HG03460 (cell line): ENCODE data around the gene HIF3A.
A peak's percentile ranks its signal among the peaks of the same experiment; 100 is the strongest.

ENCODE experiments used
- ATAC-seq: cut with Tn5 transposase; IDR thresholded peaks from one replicate; pipeline ENCODE4 v1.9.1; 2021; ENCODE audit not compliant: unreplicated experiment

The HIF3A gene

DNA sequence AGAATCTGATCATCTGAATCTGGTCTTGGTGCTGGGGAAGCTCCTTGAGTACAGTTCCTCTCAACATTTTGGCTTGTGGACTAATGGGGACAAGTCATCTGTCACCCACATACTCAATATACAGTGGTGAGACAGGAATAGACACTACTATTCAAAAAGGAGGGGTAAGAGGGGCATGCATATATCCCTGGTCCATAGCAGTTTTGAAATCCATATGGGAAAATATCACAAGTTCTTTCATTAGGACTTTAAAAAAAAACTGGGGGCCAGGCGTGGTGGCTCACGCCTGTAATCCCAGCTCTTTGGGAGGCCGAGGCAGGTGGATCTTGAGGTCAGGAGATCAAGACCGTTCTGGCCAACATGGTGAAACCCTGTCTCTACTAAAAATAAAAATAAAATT is 29.8 kb downstream of the HIF3A start:
- ATAC-seq, result no peak

DNA sequence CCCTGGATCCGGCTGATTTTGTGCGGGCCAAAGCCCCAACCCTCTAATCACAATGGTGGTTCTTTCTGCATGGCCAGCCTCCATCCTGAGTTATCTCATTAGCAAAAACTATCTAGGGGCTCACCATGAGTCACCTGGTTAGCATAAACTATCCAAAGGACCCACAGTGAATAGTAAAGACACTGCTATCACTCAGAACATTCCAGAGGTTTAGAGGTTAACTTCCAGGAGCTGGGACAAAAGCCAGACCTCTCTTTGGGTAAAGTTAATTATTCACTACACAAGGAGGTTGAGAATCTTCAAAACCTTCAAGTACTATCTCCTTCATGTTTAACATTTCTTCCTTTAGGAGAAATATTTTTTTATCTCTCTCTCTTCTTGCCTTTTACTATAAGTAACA is 31.2 kb downstream of the HIF3A start:
- ATAC-seq, result no peak

DNA sequence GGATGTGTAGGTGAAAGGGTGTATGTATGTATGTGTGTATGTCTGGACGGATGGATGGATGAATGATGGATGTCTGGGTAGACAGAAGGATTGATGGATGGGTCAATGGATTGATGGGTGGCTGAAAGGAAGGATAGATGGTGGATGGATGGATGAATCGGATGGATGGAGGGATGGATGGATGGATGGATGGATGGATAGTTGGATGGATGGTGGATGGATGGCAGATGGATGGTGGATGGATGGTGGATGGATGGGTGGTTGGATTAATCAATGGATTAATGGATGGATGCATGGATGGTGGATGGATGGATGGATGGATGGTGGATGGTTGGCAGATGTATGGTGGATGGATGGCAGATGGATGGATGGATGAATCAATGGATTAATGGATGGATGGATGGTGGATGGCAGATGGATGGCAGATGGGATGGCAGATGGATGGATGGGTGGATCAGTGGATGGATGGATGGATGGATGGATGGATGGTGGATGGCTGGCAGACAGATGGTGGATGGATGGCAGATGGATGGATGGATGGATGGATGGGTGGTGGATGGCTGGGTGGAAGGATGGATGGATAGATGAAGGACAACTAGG is 33.6 kb downstream of the HIF3A start:
- ATAC-seq, result no peak

DNA sequence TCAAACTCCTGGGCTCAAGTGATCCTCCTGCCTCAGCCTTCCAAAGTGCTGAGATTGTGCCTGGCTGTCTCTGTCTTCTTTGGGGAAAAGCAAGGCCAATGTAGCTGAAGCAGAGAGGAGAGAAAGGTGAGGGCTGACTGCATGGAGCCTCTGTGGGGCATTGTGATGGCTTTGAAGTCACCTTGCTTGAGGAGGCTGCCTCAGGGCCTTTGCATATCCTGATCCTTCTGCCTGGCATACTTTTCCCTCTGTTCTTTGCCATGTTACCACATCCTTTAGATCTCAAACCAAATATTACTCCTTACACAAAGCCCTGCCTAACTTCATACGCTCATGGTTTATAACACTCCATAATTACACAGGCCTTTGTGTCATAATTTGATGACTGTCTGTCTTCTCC is 40.6 kb downstream of the HIF3A start:
- ATAC-seq, result no peak

DNA sequence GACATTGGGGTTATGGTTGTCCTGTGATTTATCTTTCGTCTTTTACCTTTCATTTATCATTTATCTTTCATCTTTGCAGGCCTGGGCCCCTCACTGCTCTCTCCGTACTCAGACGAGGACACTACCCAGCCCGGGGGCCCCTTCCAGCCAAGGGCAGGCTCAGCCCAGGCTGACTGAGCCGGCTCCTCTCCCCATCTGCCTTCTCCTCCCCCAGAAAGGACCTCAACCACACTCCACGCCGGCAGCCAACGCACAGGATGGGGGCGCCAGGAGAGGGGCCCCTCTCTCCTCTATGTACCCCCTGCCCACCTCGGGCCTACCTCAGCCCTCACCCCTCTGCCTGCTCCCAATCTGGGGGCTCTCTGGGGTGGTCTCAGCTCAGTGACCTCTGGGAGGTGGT is 42.6 kb downstream of the HIF3A start:
- no peak for ATAC-seq

DNA sequence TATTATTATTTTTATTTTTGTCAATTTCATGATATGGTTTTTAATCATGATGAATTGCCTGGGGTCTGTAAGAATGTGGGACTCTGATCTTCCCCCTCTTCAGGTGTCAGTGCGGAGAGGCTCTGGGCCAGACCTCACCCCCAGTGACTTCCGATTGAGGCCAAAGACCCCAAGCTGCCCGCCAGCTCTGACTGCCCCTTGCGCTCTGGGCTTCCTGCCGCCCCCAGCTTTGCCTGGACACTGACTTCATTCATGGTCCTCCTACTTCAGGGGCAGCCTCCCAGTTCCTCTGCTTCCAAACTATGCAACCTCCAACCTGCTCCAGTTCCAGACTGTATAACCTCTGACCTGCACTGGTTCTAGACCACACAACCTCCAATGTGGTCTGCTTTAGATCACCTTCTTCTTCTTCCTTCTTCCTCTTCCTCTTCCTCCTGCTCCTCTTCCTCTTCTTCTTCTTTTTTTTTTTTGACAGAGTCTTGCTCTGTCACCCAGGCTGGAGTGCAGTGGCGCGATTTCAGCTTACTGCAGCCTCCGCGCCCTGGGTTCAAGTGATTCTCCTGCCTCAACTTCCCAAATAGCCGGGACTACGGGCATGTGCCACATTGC is 43.3 kb downstream of the HIF3A start:
- no peak for ATAC-seq

DNA sequence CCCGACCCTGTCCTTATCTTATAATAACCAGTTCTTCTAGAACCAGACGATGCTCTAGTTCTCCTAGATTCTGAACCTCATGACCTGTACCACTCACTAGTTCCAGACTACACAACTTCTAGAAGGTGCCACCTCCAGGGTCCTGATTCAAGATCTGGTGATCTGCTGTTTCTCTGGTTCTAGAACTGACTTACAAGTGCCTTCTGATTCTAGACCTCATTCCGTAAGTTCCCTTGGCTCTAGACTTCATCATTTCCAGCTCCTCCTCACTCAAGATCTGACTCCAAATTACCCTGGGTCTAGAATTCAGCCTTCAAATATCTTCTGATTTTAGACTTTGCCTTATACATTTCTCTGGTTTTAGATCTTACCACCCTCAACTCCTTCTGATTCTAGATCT is 45.1 kb downstream of the HIF3A start:
- ATAC-seq, result no peak

DNA sequence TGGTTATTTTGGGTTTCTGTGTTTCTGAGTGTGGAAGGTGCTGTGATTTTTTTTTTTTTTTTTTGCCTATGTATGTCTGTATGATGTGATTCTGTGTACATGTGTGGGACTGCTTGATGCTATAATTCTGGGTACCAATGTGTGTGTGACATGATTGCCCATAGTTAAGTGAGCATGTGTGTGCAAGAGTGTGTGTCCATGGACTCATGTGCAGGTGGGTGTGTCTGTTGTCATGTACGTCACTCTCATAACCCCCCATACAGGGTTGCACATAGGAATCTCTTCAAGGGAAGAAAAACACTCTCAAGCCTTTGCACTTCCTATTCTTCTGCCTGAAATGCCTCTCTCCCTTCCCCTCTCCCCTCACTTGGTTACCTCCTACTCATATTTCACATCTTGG is 47.5 kb downstream of the HIF3A start:
- ATAC-seq, result no peak

DNA sequence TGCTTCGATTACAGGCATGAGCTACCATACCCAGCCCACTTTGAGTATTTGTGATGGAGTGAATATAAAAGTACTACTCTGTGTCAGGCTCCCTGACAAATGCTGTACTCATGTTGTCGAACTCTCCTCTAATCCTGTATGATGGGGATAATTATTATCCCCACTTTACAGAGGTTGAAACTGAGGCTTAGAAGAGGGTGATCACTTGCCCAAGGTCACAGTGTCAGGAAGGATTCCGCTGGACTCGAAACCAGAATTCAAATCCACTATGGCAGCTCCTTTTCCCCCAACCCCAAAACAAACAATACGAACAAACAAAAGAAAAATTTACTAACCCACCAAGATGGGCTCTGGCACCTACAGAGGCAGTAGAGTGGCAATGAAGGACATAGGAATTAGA is 48.3 kb downstream of the HIF3A start:
- ATAC-seq, result no peak

DNA sequence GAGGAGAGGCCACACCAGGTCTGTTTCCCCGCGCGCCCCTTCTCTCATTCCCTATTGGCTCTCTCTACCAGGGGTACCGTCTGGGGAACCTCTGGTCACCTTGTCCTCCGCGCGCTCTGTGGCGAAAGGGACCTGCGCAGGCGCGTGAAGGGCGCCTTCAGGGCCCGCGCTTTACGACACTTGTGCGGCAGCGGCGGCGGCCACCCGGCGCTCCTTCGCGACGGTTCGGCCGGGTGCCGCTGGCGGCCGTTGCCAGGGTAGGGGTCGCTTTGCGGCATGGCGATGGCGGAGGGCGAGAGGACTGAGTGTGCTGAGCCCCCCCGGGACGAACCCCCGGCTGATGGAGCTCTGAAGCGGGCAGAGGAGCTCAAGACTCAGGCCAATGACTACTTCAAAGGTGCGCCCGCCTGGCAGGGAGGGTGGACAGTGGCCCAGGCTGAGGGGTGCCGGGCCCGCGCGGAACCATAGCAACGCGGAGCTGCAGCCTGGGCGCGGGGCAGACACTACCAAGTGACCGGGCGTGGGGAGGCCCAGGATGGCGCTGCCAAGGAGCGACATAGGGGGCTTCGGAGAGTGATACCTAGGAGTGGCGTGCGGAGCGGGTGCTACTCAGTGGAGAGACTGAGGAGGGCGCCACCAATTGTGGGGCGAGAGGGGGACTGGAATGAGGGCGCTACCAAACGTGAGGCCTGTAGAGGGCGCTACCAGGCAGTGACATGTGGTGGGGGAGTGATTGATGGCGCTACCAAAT is 50.2 kb downstream of the HIF3A start, which contains the start of gene PPP5C:
TSS of gene PPP5C (plus strand) at position 267 of the 751 bp plus-strand sequence. CDS start at position 277, 10 bp downstream.
- ATAC-seq, result peak; percentile 53

DNA sequence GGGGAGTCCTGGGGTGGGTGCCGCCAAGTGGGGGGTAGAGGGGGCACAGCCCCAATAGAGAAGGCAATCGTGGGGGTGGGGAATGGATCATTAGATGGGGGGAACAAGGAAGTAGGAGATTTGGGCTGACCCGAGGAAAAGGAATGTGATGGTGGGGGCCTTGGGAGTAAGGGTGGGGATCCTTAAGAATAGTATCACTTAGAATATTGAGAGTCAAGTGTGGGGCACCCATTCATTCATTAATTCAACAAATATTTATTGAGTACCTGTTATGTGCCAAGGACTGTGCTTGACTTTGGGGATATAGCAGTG is 50.7 kb downstream of the HIF3A start:
- ATAC-seq, result no peak

DNA sequence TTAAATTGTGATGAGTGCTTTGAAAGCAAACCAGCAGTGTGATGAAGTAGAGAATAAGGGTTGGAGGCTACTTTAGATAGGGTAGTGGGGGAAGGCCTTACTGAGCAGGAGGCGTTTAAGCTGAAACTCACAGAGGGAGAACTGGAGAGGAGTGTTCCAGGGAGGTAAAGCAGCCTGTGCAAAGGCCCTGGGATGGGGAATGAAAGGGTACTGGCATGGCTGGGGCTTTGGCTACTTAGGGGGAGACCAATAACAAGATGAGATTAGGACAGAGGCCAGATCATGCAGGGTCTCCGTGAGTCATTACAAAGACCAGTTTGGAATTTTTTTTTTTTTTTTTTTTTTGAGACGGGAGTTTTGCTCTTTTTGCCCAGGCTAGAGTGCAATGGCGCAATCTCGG is 51.1 kb downstream of the HIF3A start:
- ATAC-seq, result no peak

DNA sequence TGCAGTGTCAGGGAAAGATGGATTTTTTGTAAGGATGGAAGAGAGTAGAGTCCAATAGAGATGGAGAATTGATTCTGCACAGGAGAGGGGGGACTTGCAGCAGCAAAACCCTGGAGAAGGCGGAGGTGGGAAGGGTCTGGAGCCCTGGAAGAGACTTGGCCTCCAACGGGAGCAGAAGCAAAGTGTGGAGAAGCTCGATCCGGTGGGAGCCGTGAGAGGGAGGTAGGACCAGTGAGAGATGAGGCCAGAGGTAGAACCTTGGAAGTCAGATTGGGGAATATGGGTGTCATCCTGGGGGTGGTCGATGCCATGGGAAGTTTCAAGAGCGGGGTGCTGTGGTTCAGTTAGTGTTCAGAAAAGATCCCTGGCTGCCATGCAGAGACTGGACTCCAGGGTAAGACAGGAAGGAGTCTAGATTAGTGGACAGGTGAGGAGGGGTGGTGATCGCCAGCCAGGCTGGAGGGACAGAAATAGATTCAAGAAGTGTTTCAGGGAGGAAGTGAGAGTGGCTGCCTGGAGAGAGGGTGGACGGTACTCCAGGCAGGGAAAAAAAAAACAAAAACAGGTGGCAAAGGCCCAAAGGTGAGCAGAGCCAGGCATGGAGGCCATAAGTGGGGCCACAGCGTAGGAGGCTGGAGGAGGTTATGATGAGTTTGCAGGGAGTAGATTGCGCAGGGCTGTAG is 52.6 kb downstream of the HIF3A start:
- no peak for ATAC-seq

DNA sequence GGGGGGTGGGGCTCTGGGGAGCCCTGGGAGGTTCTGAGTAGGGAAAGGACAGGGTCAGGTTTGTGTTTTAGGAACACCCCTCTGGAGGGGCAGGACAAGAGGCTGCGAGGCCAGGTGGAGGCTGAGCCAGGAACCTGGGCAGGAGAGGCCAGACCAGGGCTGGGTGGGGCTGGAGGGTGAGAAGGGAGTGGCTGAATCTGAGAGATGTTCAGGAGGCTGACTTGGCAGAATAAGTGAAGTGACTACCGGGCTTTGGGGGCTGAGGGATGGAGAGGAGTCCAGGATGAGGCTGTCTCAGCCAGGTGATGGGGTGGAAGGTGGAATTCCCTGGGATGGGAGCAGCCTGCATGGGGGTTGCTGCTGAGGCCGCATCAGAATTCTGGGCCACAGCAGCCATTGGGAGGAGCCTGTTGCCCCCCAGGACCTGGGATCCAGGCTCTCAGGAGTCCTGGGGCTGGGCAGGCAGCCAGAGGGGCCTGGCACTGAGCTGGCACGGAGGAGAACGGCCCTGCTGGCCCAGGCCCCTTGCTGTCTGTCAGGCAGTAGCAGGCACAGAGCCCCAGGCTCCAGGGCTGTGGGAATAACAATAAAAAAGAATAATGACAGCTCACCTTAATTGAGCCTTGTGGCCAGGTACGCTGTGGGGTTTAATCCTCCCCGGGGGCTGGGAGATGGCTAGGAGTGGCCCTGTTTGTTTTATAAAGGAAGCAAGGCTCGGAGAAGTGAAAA is 53.4 kb downstream of the HIF3A start:
- ATAC-seq, result no peak

DNA sequence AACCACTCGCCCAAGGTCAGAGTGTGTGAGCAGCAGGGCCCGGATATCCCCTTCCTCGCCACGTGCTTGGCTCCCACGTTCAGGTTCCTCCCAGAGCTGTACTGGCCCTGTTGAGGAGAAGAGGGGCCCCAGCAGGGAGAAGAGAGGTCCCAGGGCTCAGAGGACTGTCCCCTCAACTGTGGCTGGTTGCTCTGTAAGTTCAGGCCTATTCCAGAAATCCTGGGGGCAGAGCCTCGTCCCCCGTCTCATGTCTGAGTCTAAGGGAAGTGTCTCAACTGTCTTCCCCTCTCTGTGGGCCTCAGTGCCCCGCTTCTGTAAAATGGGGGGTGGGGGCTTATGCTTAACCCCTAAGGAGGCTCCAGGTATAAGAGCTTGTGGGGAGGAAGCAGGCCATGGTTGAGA is 53.9 kb downstream of the HIF3A start:
- no peak for ATAC-seq

DNA sequence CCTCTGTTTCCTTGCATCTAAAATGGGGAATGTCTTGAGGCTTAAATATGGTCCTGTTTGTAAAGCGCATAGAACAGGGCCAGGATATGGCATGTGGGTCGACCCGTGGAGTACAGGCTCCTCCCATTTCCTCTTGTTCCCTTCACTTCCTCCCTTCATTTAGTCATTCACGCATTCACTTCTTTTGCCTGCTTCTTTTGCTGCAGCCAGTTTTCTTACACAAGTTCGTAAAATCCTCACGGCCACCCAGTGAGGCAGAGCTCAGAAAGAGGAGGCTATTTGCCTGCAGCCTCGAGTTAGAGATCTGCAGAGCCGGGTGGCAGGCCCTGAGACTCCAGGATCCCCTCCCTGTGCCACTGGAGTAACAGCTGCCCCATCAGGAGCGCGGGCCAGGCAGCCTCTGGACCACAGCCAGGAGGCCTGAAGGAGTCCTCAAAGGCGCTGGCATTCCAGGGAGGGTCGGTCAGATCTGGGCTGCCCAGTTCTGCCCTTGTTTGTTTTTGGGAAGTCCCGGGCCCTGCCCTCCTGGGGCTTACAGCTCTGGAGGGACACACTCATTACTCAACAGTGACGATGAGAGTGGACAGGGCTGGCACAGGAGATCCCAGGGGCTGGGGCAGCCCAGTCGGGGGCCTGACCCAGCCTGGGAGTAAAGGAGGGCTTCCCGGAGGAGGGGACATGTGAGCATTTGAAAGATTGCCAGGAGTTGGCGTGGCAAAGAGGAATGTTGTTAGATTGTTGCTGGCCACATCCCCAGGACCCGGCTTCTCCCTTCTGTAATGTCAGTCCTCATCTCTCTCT is 54.6 kb downstream of the HIF3A start:
- no peak for ATAC-seq

DNA sequence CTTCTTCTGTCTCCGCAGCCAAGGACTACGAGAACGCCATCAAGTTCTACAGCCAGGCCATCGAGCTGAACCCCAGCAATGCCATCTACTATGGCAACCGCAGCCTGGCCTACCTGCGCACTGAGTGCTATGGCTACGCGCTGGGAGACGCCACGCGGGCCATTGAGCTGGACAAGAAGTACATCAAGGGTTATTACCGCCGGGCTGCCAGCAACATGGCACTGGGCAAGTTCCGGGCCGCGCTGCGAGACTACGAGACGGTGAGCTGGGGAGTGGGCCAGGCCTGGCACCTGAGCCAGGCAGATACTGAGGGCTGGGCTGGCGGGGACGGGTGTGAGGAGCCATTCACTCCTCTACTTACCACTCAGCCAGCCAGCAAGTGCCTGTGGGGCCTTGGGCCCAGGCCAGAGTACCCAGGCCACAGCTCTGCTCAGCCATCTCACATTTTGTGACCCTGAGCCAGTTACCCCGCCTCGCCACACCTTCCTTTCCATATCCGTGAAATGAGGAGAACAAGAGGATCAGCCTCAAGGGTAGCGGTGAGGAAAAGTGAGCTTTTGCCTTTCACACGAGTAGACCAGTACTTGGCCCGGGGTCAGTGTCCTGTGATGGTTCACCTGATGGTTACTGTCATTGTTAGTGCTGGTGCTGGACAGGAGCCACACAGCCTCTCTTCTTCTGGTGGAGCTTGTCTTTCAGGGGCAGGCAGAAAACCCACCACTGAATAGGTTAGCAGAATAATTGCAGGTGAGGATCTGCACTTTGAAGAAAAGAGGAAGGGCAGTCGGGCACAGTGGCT is 57.1 kb downstream of the HIF3A start:
- no peak for ATAC-seq

DNA sequence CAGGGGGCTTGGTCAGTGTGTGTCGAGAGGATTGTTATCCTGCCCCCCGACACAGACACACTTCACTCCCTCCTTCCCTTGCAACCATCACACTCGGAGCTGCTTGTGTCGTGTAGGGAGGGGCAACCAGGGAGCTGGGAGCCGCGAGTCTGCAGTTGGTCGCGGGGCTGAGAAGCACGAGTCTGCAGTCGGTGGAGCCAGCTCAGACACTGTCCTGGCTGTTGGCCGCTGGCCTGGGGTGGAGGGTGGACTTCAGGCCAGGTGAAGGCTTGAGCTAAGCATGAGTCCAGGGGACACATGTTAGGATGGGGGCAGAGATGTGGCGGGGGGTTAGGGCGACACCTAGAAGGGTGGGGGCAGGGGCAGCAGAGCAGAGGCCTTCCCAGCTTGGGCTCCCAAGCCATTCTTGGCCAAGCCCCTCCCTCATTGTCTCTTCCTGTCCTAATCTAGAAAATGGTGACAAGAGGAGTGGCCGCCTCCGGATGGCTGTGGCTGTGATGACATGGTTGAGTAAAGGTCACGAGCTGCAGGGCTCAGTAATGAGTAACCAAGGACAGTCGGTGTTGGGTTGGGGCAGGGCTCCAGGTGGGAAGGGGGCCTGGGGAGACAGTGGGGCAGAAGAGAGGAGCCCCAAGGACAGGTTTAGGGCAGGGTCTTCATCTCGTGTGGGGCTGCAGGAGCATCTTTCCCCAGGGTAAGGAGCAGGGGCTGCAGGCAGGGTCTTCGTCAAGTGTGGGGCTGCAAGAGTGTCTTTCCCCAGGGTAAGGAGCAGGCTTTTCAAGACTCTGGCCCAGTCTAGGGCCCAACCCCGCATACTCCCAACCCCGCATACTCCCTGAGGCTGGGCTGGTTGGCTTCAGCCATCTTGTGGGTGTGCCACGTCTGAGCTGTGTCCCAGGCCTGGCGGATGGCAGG is 58.6 kb downstream of the HIF3A start:
- no peak for ATAC-seq
